HG03280 (cell line): ENCODE data around the gene MINAR2.

Experiments
- ATAC-seq: cut with Tn5 transposase; IDR thresholded peaks from one replicate; pipeline ENCODE4 v1.9.1; 2021; ENCODE audit warnings: mild to moderate bottlenecking, moderate library complexity; ENCODE audit not compliant: unreplicated experiment

Gene MINAR2, protein sequence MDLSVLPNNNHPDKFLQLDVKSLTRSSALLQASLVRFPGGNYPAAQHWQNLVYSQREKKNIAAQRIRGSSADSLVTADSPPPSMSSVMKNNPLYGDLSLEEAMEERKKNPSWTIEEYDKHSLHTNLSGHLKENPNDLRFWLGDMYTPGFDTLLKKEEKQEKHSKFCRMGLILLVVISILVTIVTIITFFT

DNA sequence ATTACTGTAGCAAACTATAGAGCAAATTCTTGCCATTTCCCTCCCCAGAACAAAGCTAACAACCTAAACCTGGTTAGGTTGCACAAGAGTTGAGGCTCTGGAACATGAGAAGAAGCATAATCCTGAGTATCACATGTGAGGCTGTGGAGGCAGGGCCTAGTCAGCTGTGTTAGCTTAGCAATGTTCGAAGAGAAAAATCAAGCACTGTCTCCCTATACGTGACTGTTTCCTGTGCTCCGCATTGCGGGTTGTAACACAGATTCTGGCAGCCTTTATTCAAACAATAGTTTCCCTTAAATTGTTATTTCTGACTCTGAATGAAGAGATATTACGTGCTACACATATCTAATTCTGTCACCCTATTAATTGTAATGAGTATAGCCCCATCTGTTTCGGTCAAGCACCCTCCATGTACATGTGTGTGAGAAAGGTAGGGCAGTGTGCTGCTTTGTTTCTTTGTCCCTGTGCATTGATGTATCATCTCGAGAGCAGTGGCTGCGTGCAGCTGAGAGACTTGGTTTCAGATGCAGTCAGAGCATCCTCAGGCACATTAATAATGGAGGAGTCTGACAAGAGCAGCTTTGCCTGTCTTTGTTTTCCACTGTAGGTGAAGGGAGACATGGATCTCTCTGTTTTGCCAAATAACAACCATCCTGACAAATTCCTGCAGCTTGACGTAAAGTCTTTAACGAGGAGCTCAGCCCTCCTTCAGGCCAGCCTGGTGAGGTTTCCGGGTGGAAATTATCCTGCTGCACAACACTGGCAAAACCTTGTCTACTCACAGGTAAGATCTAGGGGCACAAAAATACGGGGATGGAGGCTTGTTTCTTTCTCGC lies at the start of gene MINAR2:
Gene MINAR2 (plus strand): TSS at position 523 of the 836 bp plus-strand sequence. CDS start 97 bp downstream, at position 620.
- ATAC-seq, result no peak

GRCh38 chr5:129698661-129699060 lies 49.2 kb upstream of the MINAR2 start:
- no peak for ATAC-seq

DNA sequence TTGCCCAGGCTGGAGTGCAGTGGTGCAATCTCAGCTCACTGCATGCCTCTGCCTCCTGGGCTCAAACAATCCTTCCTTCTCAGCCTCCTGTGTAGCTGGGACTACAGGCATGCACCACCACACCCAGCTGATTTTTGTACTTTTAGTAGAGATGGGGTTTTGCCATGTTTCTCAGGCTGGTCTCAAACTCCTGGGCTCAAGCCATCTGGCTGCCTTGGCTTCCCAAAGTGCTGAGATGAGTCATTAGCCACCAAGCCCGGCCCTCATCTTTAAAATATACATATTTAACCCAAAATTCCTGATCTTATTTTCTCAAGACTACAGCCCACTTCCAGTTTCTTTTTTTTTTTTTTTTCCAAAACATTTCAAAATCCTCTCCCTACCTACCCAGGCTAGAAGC lies 31.7 kb upstream of the MINAR2 start:
- no peak for ATAC-seq

DNA sequence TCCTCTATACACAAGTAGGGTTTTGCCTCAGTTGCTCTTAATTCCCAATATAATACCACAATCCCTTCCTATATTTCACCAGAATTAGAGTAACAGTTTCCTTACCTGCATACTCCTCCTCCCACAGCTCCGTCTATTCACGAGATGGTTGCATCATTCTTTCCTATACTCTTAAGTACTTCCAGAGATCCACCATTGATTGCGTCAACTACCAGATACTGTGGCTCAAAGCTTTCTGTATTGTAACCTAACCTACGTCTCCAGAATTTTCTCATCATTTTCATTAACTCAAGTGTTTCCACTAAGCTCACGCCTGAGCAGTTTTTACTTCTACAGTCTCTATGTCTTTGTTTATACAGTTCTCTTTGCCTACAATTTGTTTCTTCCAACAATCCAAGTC lies 31.2 kb upstream of the MINAR2 start:
- ATAC-seq, result no peak

- ATAC-seq, result no peak
Observed at GRCh38 chr5:129717751-129718310, 30.1 kb upstream of the MINAR2 start.

DNA sequence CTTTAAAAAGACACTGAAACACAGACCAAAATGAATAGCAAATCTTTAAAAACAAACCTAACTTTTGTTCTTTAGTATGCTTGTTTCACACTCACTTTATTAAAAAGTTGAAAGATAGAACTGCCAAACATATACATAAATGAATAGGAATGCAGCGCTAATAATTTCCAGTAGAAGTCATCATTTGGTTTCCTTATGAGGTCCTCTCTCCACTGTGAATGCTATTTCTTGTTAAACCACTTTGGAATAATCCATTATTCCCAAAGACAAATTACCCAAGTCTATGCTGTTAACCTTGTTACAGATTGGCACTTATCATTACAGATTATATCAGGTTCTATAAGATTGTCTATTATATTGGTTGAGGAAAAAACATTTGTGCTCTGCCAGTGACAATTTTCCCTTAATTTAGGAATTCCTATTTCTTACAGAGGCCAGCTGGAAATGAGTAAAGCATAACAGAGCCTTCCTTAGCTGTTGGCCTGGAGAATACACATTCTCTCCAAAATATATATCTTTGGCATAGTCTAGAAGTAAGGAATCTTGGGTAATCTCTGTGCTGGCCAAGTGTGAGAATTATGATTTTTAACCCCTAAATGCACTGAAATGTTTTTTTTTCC lies 29.3 kb upstream of the MINAR2 start:
- ATAC-seq, result no peak

GRCh38 chr5:129724222-129724621 lies 23.7 kb upstream of the MINAR2 start:
- no peak for ATAC-seq

GRCh38 chr5:129724647-129725046 lies 23.2 kb upstream of the MINAR2 start:
- ATAC-seq, result no peak

DNA sequence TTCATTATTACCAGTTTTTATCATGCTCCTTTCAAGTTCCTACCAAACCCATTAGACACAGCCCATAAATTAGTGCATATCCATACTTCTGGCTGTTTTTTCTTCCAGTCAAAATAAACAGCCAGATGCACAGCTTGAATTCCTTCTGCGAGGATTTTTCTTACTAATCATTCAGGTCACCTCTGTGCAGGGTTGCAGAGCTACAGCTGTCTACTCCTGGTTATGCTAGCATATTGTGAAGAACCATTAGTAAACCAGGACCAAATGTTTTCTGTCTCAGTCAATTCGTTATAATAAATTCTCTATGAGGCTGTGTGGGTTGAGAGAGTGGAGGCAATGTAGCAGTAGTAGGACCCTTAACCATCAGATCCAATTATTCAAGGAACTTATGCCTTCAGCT lies 8.1 kb upstream of the MINAR2 start:
- no peak for ATAC-seq

DNA sequence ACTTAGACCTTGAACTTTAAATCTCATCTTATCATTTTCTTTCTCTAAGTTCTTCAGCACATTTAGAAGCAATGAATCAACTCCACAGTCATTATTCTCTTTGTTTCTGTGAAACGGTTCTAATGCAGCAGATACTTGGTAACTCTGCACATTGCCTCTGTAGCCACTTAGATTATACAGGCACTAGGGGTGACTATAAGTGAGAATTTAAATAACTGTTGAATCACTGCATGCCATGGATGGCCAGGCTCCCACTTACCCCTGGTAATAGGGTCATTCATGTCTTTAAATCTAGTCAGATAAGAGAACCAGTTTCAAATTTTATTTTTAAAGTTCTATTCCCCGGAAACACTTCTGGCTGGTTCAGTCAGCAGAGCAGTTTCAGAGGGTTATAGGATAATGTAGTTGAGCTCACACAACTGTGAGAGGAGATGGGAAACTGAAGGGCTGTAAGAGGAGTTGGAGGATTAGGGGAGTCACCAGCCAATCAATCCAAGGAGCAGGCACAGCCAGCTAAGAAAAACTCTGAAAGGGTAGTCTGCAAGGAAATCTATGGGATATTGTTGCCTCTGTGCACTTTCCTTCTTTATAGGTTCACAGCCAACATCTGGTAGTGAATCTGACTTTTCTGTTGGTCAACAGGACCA lies 4.2 kb upstream of the MINAR2 start:
- ATAC-seq, result no peak

GRCh38 chr5:129745997-129746396 lies 1.9 kb upstream of the MINAR2 start:
- no peak for ATAC-seq

GRCh38 chr5:129746876-129747275 lies 1.0 kb upstream of the MINAR2 start:
- no peak for ATAC-seq

GRCh38 chr5:129748913-129749880 lies 1.3 kb downstream of the MINAR2 start:
- ATAC-seq, result no peak

DNA sequence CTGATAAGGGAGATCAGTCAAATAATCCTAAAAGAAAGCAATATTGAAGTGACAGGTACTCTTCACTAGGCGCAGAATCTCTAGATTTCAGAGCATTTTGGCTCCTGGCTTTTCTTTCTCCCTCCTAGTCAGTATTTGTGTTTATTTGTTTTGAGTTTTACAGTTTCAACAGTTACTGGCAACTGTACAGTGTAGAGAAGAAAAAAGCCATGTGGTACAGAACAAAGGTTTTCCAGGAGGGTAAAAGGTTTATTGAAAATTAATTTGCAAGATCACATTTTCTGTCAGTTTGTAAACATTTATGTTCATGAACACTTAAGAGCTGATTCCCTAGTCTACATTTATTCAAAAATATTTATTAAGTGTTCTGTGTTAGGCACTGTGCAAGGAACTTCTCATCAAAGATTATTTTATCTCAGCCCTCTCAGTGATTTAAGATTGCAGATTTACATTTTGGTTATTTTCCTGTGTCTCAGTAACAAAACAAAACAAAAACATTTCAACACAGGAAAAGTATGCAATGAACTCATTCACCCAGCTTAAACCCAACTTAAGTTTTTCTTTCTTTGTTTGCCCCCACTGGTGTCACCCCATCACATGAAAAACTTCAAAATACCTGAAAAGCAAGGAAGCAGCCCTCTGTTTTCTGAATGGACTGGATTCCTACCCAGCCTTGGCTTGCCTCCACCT lies 12.9 kb downstream of the MINAR2 start:
- no peak for ATAC-seq

DNA sequence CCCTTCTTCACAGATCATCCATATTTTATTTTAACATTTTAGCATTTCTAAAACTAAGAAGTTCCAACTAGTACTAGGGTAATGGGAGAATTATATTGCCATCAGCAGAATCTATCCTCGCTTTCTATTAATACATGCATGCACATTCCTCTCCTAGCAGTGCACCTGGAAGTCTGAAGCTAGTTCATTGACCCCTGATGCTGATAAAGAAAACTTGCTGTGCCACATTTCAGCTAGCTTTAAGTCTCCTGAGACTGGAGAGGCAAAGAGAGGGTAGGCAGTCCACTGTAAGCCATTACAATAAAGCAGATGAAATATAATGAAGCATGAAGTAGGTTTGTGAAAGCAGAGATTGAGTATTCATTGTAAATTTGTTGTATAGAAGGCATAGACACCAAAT lies 15.8 kb downstream of the MINAR2 start:
- ATAC-seq, result no peak

DNA sequence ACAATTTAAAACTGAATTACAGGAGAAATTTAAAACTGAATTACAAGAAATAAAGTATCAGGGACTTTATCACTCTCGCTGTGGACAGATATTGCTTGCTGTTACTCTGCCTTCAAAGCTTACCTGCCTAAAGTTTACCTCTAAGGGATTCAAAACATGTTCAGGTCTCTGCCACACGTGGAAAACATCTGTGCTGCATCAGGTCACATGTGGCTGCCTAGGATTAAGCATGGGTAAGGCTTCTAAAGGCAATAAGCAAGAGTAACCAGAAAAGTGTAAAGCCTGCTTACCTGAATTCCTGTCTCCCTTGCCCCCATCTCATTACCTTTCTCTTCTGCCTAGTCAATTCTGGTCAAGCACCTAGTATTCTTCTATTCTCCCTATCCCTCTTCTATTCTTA lies 18.9 kb downstream of the MINAR2 start:
- no peak for ATAC-seq

DNA sequence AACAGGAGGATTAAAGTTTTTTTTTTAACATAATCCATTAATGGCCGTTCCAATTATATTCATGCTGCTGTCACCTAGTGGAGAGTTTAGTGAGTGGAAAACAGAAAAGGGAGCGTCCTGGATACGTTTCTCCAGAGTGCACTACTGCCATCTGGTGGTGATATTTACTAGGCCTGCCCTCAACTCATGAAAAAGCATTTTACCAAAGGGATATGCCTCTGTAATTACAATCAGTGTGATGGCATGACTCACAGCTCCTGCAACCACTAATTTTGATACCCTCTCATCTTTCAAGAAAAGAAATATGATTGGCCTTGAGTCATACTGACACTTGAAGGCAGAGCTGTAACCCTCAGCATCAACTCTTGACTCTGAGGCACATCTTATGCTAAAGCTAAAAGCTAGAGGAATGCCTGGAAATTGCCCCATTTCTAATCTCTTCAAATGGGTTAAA lies 20.1 kb downstream of the MINAR2 start:
- peak; percentile 86 for ATAC-seq

DNA sequence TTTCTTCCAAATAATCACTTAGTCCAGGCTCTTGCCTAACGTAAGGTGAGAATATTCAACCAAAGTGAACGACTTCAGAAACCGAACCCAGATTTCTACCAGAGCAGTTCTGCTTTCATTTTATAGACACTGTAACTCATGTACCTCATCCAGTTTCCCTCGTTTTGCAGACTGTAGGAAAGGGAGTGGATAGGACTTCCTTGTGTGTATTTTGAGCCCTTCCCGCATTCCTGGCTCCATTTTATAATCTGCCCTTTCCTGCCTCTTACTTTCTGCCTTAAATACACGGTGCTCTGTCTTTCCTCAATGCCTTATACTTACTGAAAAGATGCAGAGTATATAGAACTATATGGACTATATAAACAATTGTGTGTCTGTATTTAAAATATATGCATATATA lies 20.8 kb downstream of the MINAR2 start:
- no peak for ATAC-seq

GRCh38 chr5:129770024-129770820 lies 22.3 kb downstream of the MINAR2 start:
- ATAC-seq, result no peak
